HCT116 (cell line): Measurements from ENCODE around the gene KIF21B. TPM values are rescaled to one million over a fixed set of nuclear protein-coding genes. Genes with fewer than 3 reads are reported as not detected.

ENCODE experiments used
- ATAC-seq: fragments of 200-7000 bp; cut with Tn5 transposase; 2 replicates; pipeline ENCODE4 v1.9.1; 2020; ENCODE audit warnings: mild to moderate bottlenecking, moderate library complexity
- BruUV-seq: library from RNA; stranded (reverse); fragments of 400-500 nt; replicated peaks from 2 replicates; lab custom pipeline; 2021; lab: Mats Ljungman, UMichigan
- CTCF ChIA-PET: fragments of 300-600 bp; sonication (Branson Sonifier 250); formaldehyde crosslinking; loops from one replicate; lab custom pipeline; 2021; ENCODE audit warnings: antibody characterized with exemption; lab: Charles Lee
- POLR2A ChIA-PET: fragments of 300-600, 350-600 bp; sonication (Branson Sonifier 250); formaldehyde crosslinking; loops from one replicate; lab custom pipeline; 2021; ENCODE audit warnings: antibody characterized with exemption; lab: Charles Lee
- RAD21 ChIA-PET, 2 experiments: fragments of 300-600 bp; sonication (Branson Sonifier 250); formaldehyde crosslinking; loops; one replicate each; lab custom pipeline; 2023; ENCODE audit warnings: low total read pairs in 2 of 2; ENCODE audit not compliant: uncharacterized antibody in 2 of 2, unreplicated experiment in 2 of 2, low non-redundant PET in 1 of 2; lab: Charles Lee
- DNase-seq: peaks from one replicate; pipeline ENCODE4 v3.0.0-alpha.2; 2010; ENCODE audit warnings: low read depth, low spot score
- H2AFZ ChIP-seq: fragments of 200-600 bp; shearing (Covaris generic), sonication (generic); 2 replicates; pipeline ENCODE4 v1.6.1; 2017; ENCODE audit warnings: low read depth, mixed run types, mixed read lengths, antibody characterized with exemption, low read length; ENCODE audit not compliant: poor library complexity, severe bottlenecking
- H3K27ac ChIP-seq: 2 replicates; pipeline ENCODE4 v1.5.1; 2012; ENCODE audit warnings: low read depth, low read length
- H3K27me3 ChIP-seq: fragments of 200-600 bp; sonication (generic); 2 replicates; pipeline ENCODE4 v1.6.1; 2016; ENCODE audit warnings: mixed run types, low read length, mixed read lengths; ENCODE audit not compliant: insufficient read depth
- H3K36me3 ChIP-seq, 2 experiments: fragments of 200-500 bp in 1 of 2; fragments of 200-600 bp in 1 of 2; sonication (Bioruptor generic) in 1 of 2; sonication (generic) in 1 of 2; 2 replicates each; pipeline versions ENCODE4 v1.5.1 to v1.6.1; 2014 to 2016; ENCODE audit warnings: low read length in 2 of 2, inconsistent platforms in 1 of 2, mixed read lengths in 1 of 2, mixed run types in 1 of 2; ENCODE audit not compliant: insufficient read depth in 2 of 2, control insufficient read depth in 1 of 2
- H3K4me1 ChIP-seq, 2 experiments: fragments of 200-600 bp in 1 of 2; sonication (generic) in 1 of 2; 2 replicates each; pipeline versions ENCODE4 v1.5.1 to v1.6.1; 2012 to 2017; ENCODE audit warnings: low read length in 2 of 2, inconsistent platforms in 1 of 2, mild to moderate bottlenecking in 1 of 2, mixed read lengths in 1 of 2, mixed run types in 1 of 2, moderate library complexity in 1 of 2; ENCODE audit not compliant: insufficient read depth in 2 of 2, control insufficient read depth in 1 of 2
- H3K4me2 ChIP-seq: fragments of 200-600 bp; sonication (generic); 2 replicates; pipeline ENCODE4 v1.6.1; 2017; ENCODE audit warnings: mixed run types, low read length, mixed read lengths
- H3K4me3 ChIP-seq, 2 experiments: fragments of 200-600 bp in 1 of 2; sonication (generic) in 1 of 2; replicated peaks in 1 of 2; 2 replicates each; pipeline ENCODE4 v1.5.1; 2011 to 2016; ENCODE audit warnings: low read length in 2 of 2, control low read depth in 1 of 2, low read depth in 1 of 2, mild to moderate bottlenecking in 1 of 2, mixed read lengths in 1 of 2, mixed run types in 1 of 2
- H3K79me2 ChIP-seq: fragments of 200-600 bp; sonication (generic); 2 replicates; pipeline ENCODE4 v1.6.1; 2017; ENCODE audit warnings: mild to moderate bottlenecking, mixed run types, low read length, moderate library complexity, mixed read lengths; ENCODE audit not compliant: insufficient read depth
- H3K9ac ChIP-seq: fragments of 200-600 bp; sonication (generic); 2 replicates; pipeline ENCODE4 v1.6.1; 2016; ENCODE audit warnings: low read length, mixed read lengths
- H3K9me2 ChIP-seq: fragments of 200-600 bp; sonication (generic), shearing (Covaris generic); 2 replicates; pipeline ENCODE4 v1.6.1; 2017; ENCODE audit warnings: mixed run types, mild to moderate bottlenecking, moderate library complexity; ENCODE audit not compliant: insufficient read depth
- H3K9me3 ChIP-seq, 2 experiments: fragments of 200-500 bp in 1 of 2; fragments of 200-600 bp in 1 of 2; sonication (Bioruptor generic) in 1 of 2; sonication (generic) in 1 of 2; 2 replicates each; pipeline ENCODE4 v1.6.1; 2014 to 2017; ENCODE audit warnings: low read length in 2 of 2, mixed read lengths in 2 of 2, inconsistent platforms in 1 of 2, low read depth in 1 of 2, mild to moderate bottlenecking in 1 of 2, mixed run types in 1 of 2, moderate library complexity in 1 of 2; ENCODE audit not compliant: control insufficient read depth in 1 of 2, insufficient read depth in 1 of 2
- H4K20me1 ChIP-seq: fragments of 200-600 bp; sonication (generic), shearing (Covaris generic); 2 replicates; pipeline ENCODE4 v1.6.1; 2017; ENCODE audit warnings: mixed run types, mild to moderate bottlenecking, moderate library complexity; ENCODE audit not compliant: insufficient read depth
- CBX3 ChIP-seq: IDR thresholded peaks from 2 replicates; pipeline ENCODE4 v1.6.1; 2012; ENCODE audit warnings: low read depth
- CEBPB ChIP-seq: IDR thresholded peaks from 2 replicates; pipeline ENCODE4 v1.6.1; 2012; ENCODE audit warnings: low read depth
- EGR1 ChIP-seq: IDR thresholded peaks from 2 replicates; pipeline ENCODE4 v1.6.1; 2012; ENCODE audit warnings: low read depth
- EZH2 ChIP-seq: fragments of 200-600 bp; sonication (generic); IDR thresholded peaks from 2 replicates; pipeline ENCODE4 v1.6.1; 2017; ENCODE audit warnings: antibody characterized with exemption, mixed run types
- EZH2phosphoT487 ChIP-seq: fragments of 200-600 bp; IDR thresholded peaks from 2 replicates; pipeline ENCODE4 v1.6.1; 2018; ENCODE audit warnings: antibody characterized with exemption, borderline replicate concordance
- FOSL1 ChIP-seq: IDR thresholded peaks from 2 replicates; pipeline ENCODE4 v1.6.1; 2012; ENCODE audit warnings: low read depth
- JUND ChIP-seq: IDR thresholded peaks from 2 replicates; pipeline ENCODE4 v1.6.1; 2012
- POLR2A ChIP-seq: IDR thresholded peaks from 2 replicates; pipeline ENCODE4 v1.7.0; 2011; ENCODE audit warnings: borderline replicate concordance; ENCODE audit not compliant: insufficient read depth, insufficient read length; ENCODE audit errors: extremely low read depth
- POLR2AphosphoS5 ChIP-seq: IDR thresholded peaks from 2 replicates; pipeline ENCODE4 v1.6.1; 2011; ENCODE audit warnings: mild to moderate bottlenecking, low read depth, low read length, moderate library complexity
- RAD21 ChIP-seq: IDR thresholded peaks from 2 replicates; pipeline ENCODE4 v1.6.1; 2012; ENCODE audit warnings: low read depth, mild to moderate bottlenecking
- SIN3A ChIP-seq: IDR thresholded peaks from 2 replicates; pipeline ENCODE4 v1.6.1; 2012; ENCODE audit warnings: low read depth
- SP1 ChIP-seq: IDR thresholded peaks from 2 replicates; pipeline ENCODE4 v1.6.1; 2012; ENCODE audit warnings: low read depth
- SRF ChIP-seq: IDR thresholded peaks from 2 replicates; pipeline ENCODE4 v1.6.1; 2012; ENCODE audit warnings: low read depth
- TCF7L2 ChIP-seq: IDR thresholded peaks from 2 replicates; pipeline ENCODE4 v1.7.0; 2011; ENCODE audit warnings: borderline replicate concordance, inconsistent platforms; ENCODE audit not compliant: insufficient read depth, insufficient read length; ENCODE audit errors: extremely low read depth
- ZFX ChIP-seq: fragments of 450-650 bp; IDR thresholded peaks from 2 replicates; pipeline ENCODE4 v1.6.1; 2017
- ZNF274 ChIP-seq: fragments of 200-500 bp; sonication (Bioruptor generic); IDR thresholded peaks from 2 replicates; pipeline ENCODE4 v1.6.1; 2014; ENCODE audit warnings: mild to moderate bottlenecking, low read depth, low read length, inconsistent platforms
- intact Hi-C: fragments of 100-400 bp; cut with micrococcal nuclease; formaldehyde crosslinking; loops from 2 replicates; pipeline ENCODE4 v1.10.0; 2022
- total RNA-seq: library from RNA; stranded (reverse); gene quantifications from one replicate; pipeline ENCODE4 v1.2.1, GENCODE V29; 2021; ENCODE audit not compliant: unreplicated experiment
- TF ChIP-seq, protein P1 (sequence below), 3 experiments: fragments of 200-600 bp in 1 of 3; sonication (generic) in 1 of 3; IDR thresholded peaks in 2 of 3; conservative IDR thresholded peaks in 1 of 3; 2 replicates each; pipeline ENCODE4 v1.5.1; 2012 to 2017; ENCODE audit warnings: low read depth in 2 of 3, low read length in 2 of 3, antibody characterized with exemption in 1 of 3, borderline replicate concordance in 1 of 3, control low read depth in 1 of 3, mild to moderate bottlenecking in 1 of 3, mixed read lengths in 1 of 3, mixed run types in 1 of 3, moderate library complexity in 1 of 3; ENCODE audit not compliant: insufficient read depth in 1 of 3
- TF ChIP-seq, protein P2 (sequence below): IDR thresholded peaks from 2 replicates; pipeline ENCODE4 v1.6.1; 2012
- TF ChIP-seq, protein P3 (sequence below): IDR thresholded peaks from 2 replicates; pipeline ENCODE4 v1.6.1; 2011; ENCODE audit warnings: mild to moderate bottlenecking, low read length, moderate library complexity; ENCODE audit not compliant: insufficient replicate concordance; ENCODE audit errors: extremely low read depth

KIF21B gene
- total RNA-seq, 1 experiment from 2014 or later: 6.1 TPM

DNA sequence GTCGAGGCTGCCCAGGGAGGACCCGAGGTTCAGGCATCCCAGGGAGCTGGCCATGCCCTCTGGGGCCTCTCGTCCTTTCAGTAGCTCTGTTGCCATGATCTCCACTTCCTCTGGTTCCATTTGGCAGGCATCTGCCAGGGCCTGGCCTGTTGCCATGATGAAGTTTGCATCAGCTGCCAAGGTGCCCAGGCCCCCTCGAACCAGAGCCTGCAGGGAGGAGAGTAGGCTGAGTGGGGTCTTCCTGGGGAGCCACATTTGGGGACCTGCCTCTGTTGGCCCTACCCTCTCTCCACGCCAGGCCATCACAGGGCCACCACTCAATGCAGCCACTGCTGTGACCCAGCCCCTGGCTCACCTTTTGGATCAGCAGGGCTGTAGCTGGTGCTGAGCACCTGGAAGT is 16.4 kb upstream of the KIF21B start:
- ChIA-PET RAD21 (no interaction called here), POLR2A (no interaction called here)
- BruUV-seq: no TSS peak
- Histone ChIP-seq H3K4me1 (peaks cover 0 to 3% of the 10 kb centered on the region in 2 experiments; a peak in 1 of 4 replicates), H3K79me2 (no peaks in the 10 kb centered on the region), H3K9me2 (no peaks in the 10 kb centered on the region), H3K36me3 (no peaks in the 10 kb centered on the region), H4K20me1 (no peaks in the 10 kb centered on the region), H3K27ac (no peak overlapping the region), H3K9ac (no peak overlapping the region), H3K27me3 (peaks cover 7% of the 10 kb centered on the region; the same call in 1 of the 2 replicates), H3K4me2 (no peak overlapping the region), H3K4me3 (no peak overlapping the region), H3K9me3 (no peaks in the 10 kb centered on the region)
- no peak for ATAC-seq
- intact Hi-C loops: loop anchor here (10.0 kb wide), 1 partner anchor 485 kb away; no protein-coding TSS in a partner anchor
- DNase-seq: no peak
- no peak for TF ChIP-seq EZH2phosphoT487
- no peak for TF ChIP-seq EGR1
- no peak for TF ChIP-seq CBX3
- no peak for TF ChIP-seq POLR2A
- TF ChIP-seq SP1: no peak
- no peak for TF ChIP-seq JUND
- TF ChIP-seq, protein P1, sequence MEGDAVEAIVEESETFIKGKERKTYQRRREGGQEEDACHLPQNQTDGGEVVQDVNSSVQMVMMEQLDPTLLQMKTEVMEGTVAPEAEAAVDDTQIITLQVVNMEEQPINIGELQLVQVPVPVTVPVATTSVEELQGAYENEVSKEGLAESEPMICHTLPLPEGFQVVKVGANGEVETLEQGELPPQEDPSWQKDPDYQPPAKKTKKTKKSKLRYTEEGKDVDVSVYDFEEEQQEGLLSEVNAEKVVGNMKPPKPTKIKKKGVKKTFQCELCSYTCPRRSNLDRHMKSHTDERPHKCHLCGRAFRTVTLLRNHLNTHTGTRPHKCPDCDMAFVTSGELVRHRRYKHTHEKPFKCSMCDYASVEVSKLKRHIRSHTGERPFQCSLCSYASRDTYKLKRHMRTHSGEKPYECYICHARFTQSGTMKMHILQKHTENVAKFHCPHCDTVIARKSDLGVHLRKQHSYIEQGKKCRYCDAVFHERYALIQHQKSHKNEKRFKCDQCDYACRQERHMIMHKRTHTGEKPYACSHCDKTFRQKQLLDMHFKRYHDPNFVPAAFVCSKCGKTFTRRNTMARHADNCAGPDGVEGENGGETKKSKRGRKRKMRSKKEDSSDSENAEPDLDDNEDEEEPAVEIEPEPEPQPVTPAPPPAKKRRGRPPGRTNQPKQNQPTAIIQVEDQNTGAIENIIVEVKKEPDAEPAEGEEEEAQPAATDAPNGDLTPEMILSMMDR (IDR thresholded peaks at IDR 0.05 in 2 of 3, conservative IDR thresholded peaks at IDR 0.05 in 1 of 3; ENCODE audit: borderline replicate concordance in 1 of 3, insufficient read depth in 1 of 3, low read depth in 2 of 3, low read length in 2 of 3): no peak
- no peak for TF ChIP-seq FOSL1
- no peak for TF ChIP-seq CEBPB
- TF ChIP-seq, protein P2, sequence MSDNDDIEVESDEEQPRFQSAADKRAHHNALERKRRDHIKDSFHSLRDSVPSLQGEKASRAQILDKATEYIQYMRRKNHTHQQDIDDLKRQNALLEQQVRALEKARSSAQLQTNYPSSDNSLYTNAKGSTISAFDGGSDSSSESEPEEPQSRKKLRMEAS: no peak
- TF ChIP-seq POLR2AphosphoS5: no peak
- no peak for TF ChIP-seq SRF
- no peak for TF ChIP-seq SIN3A
- TF ChIP-seq, protein P3, sequence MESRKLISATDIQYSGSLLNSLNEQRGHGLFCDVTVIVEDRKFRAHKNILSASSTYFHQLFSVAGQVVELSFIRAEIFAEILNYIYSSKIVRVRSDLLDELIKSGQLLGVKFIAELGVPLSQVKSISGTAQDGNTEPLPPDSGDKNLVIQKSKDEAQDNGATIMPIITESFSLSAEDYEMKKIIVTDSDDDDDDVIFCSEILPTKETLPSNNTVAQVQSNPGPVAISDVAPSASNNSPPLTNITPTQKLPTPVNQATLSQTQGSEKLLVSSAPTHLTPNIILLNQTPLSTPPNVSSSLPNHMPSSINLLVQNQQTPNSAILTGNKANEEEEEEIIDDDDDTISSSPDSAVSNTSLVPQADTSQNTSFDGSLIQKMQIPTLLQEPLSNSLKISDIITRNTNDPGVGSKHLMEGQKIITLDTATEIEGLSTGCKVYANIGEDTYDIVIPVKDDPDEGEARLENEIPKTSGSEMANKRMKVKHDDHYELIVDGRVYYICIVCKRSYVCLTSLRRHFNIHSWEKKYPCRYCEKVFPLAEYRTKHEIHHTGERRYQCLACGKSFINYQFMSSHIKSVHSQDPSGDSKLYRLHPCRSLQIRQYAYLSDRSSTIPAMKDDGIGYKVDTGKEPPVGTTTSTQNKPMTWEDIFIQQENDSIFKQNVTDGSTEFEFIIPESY: no peak
- TF ChIP-seq ZFX: no peak
- no peak for TF ChIP-seq ZNF274
- TF ChIP-seq EZH2: no peak
- no peak for TF ChIP-seq TCF7L2
- no peak for TF ChIP-seq RAD21
- TF ChIP-seq, all 23 proteins: peak for 0
- CTCF ChIA-PET: interaction anchor here (1.0 to 4.1 kb wide), 3 partner anchors 14 to 67 kb away, joined by 6 to 44 read pairs (median 7); no protein-coding TSS in a partner anchor
- H2AFZ ChIP-seq: no peak overlapping the region
